Activated CD4-positive, alpha-beta T cell treated with anti-CD3 and anti-CD28 coated beads, Interleukin-2, amount 50 U/mL, for 16 hours (primary cell): ENCODE data around the gene RHCE.
"Not testable (repeated sequence)": the region's sequence is repeated elsewhere in the genome, so short reads cannot be mapped to it uniquely, and the experiment has no call there.

Source experiments
- DNase-seq: peaks from one replicate; pipeline ENCODE4 v3.0.0-alpha.2; 2020

RHCE gene

DNA sequence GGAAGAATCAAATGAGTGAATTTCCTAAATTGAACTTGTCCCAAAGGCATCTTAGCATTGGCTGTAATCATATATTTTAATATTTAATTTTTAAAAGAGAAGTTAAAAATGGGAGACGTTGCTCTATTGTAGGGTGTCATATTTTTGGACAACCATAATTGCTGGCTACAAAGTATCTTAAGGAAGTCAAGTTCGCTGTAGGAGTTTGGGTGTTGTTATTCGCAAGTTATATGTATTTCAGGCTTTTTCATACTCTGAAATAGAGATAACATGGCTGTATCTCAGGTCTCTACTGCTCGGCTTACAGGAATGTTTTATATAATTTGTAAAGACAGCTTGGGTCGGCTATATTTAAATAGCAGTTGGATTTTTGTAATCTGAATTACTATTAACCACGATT lies 81.6 kb downstream of the RHCE start:
- no peak for DNase-seq

DNA sequence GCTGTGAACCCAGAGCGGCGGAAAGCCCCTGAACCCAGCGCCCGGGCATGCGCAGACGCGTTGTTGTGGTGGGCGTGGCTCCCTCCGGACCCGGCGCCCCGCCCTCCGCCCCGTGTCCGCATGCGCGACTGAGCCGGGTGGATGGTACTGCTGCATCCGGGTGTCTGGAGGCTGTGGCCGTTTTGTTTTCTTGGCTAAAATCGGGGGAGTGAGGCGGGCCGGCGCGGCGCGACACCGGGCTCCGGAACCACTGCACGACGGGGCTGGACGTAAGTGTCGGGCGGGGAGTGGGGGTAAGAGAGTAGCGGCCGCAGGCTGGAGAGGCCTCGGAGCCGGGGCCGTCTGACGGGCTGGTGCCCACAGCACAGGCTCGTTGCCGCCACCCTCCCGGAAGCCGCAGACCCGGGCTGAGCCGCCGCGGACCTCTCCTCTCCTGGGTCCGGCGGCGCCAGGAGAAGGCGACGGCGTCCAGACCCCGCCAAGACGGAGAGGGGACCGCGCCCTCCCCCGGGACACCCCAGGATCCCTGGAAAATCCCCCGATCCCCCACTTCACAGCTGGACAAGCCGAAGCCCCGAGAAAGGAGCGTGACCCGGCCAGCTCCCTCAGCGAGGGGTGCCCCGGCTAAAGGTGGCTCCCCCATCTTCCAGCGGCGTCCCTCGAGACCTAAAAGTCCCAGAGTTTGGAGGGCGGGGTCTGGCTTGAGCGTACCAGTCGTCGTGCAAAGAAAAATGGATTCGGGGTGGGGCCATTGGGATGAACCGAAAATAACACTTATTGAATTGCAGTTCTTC lies 82.2 kb downstream of the RHCE start, which contains the start of gene TMEM50A:
Gene TMEM50A, plus strand, starts transcription at position 147 of the 794 bp plus-strand sequence. CDS start 2,153 bp downstream, outside the sequence.
- DNase-seq, result peak; percentile 90

DNA sequence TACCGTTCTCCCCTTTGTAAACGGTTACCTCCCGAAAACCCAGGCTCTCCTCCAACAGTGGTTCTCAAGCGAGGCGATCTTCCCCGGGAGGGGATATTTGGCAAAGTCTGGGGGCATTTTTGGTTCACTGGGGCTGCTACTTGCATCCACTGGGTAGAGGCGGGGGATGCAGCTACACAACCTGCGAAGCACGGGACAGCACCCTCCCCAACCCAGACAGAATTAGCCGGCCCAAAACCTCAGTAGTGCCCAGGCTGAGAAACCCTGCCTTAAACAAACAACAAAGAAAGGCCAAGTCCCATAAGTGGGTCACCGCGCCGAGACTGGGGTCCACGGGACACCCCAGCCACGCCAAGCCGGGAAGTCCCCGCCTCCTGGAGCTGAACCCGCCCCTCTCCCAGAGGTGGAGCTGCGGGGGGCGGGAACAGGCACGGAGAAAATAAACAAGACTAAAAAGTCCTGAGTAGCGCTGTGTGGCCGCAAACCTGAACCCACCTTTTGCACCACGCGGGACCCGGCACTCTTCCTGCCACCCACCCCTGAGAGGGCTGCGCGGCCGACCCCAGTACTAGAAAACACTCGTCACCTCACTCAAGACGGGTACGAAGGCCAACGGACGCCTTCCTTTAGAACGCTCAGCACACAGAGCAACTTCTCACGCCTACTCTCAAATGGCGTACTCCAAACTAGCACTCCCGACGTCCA lies 83.0 kb downstream of the RHCE start:
- not testable (repeated sequence) for DNase-seq

DNA sequence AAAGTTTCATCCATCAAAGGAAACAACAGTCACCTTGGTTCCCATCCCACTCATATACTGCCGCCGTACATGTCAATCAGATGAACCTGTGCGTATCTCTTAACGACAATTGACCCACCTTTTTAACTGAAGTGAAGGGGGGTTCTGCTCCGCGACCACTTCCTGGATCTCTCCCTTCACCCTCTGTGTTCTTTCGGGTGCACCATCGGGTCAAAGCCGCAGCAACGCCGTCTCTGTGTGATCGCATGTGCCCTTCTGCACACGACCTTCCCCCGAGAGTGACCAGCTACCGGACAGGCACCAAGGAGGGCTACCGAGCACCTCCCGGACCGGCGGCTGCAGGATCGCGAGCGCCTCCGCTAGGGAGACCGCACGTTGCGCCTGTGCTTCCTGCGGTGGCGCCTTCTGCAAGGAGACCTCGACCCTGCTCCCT lies 83.7 kb downstream of the RHCE start:
- DNase-seq, result peak; percentile 29

DNA sequence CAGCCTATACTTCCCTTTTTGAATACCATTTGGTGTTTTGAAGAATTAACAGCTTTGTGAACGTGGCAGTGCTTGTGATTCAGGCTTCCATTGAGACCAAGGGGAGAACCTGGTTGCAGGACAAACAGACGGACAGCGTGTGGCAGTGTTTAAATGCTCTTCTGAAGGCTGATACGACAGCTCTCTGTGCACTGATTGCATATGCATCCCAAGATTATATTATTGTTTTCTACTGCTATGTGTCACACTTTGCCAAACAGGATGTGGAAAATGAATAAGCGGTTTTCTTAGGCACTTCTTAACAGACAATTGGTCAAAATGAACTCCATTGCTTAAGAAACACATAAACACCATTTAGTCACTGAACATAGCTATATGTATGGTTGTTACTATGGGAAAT lies 90.7 kb downstream of the RHCE start:
- DNase-seq, result not testable (repeated sequence)

DNA sequence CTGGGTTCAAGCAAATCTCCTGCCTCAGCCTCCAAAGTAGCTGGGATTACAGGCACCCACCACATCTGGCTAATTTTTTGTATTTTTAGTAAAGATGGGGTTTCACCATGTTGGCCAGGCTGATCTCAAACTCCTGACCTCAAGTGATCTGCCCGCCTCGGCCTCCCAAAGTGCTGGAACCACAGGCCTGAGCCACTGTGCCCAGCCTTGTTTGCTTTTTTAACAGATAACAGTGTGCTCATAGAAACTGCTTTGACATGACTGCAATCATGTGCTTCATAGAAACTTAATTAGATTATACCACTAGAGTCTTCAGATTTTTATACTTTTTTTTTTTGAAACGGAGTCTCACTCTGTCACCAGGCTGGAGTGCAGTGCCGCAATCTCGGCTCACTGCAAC lies 91.3 kb downstream of the RHCE start:
- not testable (repeated sequence) for DNase-seq

DNA sequence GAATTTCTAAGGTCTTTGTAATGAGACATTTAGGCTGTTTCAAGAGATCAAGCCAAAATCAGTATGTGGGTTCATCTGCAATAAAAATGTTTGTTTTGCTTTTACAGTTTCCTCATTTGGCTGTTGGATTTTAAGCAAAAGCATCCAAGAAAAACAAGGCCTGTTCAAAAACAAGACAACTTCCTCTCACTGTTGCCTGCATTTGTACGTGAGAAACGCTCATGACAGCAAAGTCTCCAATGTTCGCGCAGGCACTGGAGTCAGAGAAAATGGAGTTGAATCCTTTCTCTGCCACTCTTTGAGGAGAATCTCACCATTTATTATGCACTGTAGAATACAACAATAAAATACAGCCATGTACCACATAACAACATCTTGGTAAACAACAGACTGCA lies 91.8 kb downstream of the RHCE start:
- DNase-seq, result not testable (repeated sequence)

DNA sequence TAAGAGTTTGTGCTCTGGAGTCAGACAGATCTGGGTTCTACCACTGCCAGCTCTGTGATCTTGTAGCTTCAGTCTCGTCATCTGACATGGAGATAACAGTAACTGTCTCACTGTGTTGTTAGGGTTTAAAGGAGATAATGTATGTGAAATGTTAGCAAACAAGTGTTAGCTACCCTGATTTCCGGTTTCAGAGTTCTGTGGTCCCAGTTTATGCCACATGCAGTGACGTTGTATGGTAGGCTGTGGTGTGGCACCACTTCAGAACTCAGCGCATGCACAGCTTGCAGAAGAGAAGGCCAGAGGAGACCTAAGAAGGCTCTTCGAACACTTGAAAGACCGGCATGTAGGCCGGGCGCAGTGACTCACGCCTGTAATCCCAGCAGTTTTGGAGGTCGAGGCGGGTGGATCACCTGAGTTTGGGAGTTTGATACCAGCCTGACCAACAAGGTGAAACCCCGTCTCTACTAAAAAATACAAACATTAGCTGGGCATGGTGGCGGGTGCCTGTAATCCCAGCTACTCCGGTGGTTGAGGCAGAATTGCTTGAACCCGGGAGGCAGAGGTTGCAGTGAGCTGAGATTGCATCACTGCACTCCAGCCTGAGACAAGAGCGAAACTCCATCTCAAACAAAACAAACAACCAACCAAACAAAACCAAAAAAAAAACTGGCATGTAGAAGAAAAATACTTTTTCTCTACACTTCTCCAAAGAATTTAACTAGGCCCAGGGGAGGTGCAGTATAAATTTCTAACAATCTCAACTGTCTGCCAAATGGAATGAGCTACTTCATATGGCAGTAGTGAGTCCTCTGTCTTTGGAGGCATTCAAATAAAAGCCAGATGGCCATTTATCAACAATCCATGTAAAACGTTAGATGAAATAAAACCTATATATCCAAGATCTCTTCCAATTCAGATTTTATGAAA lies 92.5 kb downstream of the RHCE start:
- DNase-seq, result not testable (repeated sequence)

DNA sequence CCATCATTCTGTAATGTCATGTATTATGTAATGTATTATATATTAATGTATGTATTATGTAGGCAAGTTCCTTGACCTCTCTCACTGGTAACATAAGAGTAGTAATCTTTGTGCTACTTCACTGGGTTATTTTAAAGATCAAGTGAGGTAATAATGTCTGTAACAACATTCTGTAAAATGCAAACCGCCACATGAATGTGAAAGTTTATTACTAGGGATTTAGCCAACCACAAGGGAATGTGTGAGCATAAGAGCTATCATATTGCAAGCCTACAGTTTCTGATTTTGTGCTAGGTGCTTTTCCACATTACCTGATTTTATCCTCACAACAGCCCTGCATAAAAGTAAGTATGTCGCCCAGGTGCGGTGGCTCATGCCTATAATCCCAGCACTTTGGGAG lies 96.2 kb downstream of the RHCE start:
- not testable (repeated sequence) for DNase-seq

DNA sequence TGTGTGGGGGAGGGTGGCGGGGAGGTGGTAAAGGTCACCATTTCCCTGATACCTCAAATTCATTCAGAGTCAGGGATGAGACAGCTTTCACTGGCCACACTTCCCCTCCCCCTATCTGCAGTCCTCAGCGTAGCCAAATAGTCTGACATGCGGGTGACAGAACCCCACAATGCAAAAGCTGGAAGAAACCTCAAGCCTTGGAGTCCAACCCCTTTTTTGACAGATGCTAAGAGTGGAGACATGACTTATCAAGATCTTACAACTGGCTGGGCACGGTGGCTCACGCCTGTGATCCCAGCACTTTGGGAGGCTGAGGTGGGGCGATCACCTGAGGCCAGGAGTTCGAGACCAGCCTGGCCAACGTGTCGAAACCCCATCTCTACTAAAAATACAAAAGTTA lies 98.5 kb downstream of the RHCE start:
- not testable (repeated sequence) for DNase-seq

DNA sequence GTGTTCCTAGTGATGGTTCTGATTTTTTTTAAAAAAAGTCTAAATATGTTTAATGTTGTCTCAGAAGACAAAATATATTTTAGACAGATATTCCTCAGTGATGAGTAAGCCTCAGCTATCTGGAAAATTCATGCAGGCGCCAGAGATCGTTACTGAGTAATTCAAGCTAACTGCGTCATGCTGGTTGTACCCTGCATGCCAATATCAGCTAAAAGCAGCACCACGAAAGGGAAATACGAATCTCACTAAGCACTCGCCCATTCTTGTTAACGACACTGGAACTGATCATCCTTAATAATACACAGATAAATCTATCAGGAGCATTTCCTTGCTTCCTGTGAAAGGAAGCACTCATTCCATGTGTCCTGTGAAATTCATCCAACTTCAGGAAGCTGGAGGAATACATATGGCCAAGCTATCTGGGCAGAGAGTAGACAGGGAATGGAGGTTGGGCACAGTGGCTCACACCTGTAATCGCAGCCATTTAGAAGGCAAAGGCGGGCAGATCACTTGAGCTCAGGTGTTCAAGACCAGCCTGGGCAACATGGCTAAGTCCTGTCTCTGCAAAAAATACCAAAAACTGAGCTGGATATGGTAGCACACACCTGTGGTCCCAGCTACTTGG lies 100.2 kb downstream of the RHCE start:
- not testable (repeated sequence) for DNase-seq

DNA sequence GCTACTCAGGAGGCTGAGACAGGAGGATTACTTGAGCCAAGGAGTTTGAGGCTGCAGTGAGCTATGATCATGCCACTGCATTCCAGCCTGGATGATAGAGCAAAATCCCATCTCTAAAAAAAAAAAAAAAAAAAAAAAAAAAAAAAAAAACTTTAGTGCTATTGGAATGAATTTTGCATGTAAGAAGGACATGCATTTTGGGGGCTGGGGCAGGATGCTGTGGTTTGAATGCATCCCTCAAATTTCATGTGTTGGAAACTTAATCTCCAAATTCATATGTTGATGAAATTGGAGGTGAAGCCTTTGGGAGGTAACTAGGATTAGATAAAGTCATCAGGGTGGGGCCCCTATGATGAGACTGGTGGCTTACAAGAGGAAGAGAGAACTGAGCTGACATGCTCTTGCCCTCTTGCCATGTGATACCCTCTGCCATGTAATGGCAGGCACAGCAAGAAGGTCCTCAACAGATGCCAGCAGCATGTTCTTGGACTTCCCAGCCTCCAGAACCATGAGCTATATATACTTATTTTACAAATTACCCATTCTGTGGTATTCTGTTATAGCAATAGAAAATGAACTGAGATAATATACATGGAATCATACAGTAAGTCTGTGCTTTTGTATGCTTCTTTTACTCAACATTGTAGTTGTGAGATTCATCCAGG lies 107.7 kb downstream of the RHCE start:
- DNase-seq, result not testable (repeated sequence)
